ENCODE results near the gene SGMS1. TPM values are rescaled to one million over a fixed set of nuclear protein-coding genes. Genes with fewer than 3 reads are reported as not detected.

The SGMS1 gene
- total and polyA plus RNA-seq, 2 experiments from 2014 or later, result 15.0 to 34.7 TPM

GRCh38 chr10:50464004-50464409, 159.7 kb downstream of the SGMS1 start:
- ATAC-seq, result no peak
- no peaks in the 10 kb centered on the region for H3K27me3 ChIP-seq (ENCODE audit: insufficient read depth)
- peaks cover 7% of the 10 kb centered on the region; the same call in 1 of the 2 replicates for H3K4me1 ChIP-seq (ENCODE audit: insufficient read depth)
- no peak overlapping the region for H3K27ac Mint-ChIP-seq
- peaks cover 8% of the 10 kb centered on the region; the same call in 2 of the 3 replicates for H3K36me3 Mint-ChIP-seq (ENCODE audit: low read depth)
- no peaks in the 10 kb centered on the region for H3K9me2 ChIP-seq (ENCODE audit: insufficient read depth)
- no peak overlapping the region for H3K4me2 ChIP-seq
- H3K4me3 ChIP-seq, result no peak overlapping the region
- TF ChIP-seq POLR2AphosphoS5 (IDR thresholded peaks at IDR 0.05; ENCODE audit: low read depth) (no peak), ETS1 (IDR thresholded peaks at IDR 0.05) (no peak), ZNF462 (CRISPR knock-in tag; IDR thresholded peaks at IDR 0.05) (no peak), JUNB (IDR thresholded peaks at IDR 0.05; ENCODE audit: unreplicated experiment) (no peak), ZNF331 (CRISPR knock-in tag; IDR thresholded peaks at IDR 0.05; ENCODE audit: low read depth) (no peak), CREB1 (CRISPR knock-in tag; IDR thresholded peaks at IDR 0.05; ENCODE audit: low read depth) (no peak), NANOG (IDR thresholded peaks at IDR 0.05; ENCODE audit: borderline replicate concordance) (no peak), ZNF114 (CRISPR knock-in tag; IDR thresholded peaks at IDR 0.05) (no peak), EZH2phosphoT487 (IDR thresholded peaks at IDR 0.05; ENCODE audit: unreplicated experiment) (no peak), STAT1 (IDR thresholded peaks at IDR 0.05; ENCODE audit: unreplicated experiment) (no peak), REST (IDR thresholded peaks at IDR 0.05; ENCODE audit: unreplicated experiment) (no peak), EZH2 (IDR thresholded peaks at IDR 0.05; ENCODE audit: low read depth, unreplicated experiment) (no peak), CTCF (conservative IDR thresholded peaks at IDR 0.05; ENCODE audit: low read depth in 2 of 2) (no peak)
- H3K4me3 Mint-ChIP-seq, result no peak overlapping the region
- H3F3A ChIP-seq (replicated peaks; ENCODE audit: low read depth), result no peaks in the 10 kb centered on the region
- H3K27me3 Mint-ChIP-seq (ENCODE audit: insufficient read depth, low read depth, poor library complexity), result no peaks in the 10 kb centered on the region
- H3K79me2 ChIP-seq (replicated peaks; ENCODE audit: insufficient read depth), result peaks cover 14% of the 10 kb centered on the region; the same call in 1 of the 2 replicates
- DNase-seq (ENCODE audit: low spot score), result no peak
- H3K36me3 ChIP-seq (ENCODE audit: insufficient read depth), result no peaks in the 10 kb centered on the region
- H3K4me1 Mint-ChIP-seq, result peaks cover 14% of the 10 kb centered on the region; the same call in 2 of the 3 replicates
- H3K27ac ChIP-seq (ENCODE audit: low read depth), result no peak overlapping the region
- H4K20me1 ChIP-seq (replicated peaks; ENCODE audit: insufficient read depth), result no peaks in the 10 kb centered on the region
- H3K9me3 Mint-ChIP-seq, result no peaks in the 10 kb centered on the region
- H2AFZ ChIP-seq, result no peak overlapping the region
